IPS-18c (cell line): ENCODE data around the gene ASTN2.
A peak's percentile ranks its signal among the peaks of the same experiment; 100 is the strongest.

Source experiments
- H3K4me3 ChIP-seq: 2 replicates; pipeline ENCODE4 v1.7.0; 2013; ENCODE audit warnings: low read depth, mild to moderate bottlenecking, low read length, moderate library complexity; ENCODE audit not compliant: insufficient read depth
- H3K9me3 ChIP-seq: one replicate; pipeline ENCODE4 v1.6.1; 2013; ENCODE audit warnings: mild to moderate bottlenecking, low read length, moderate library complexity; ENCODE audit not compliant: control insufficient read depth, insufficient read depth

Gene ASTN2

GRCh38 chr9:117427357-117427913 is 12.6 kb upstream of the ASTN2 start:
- H3K9me3 ChIP-seq, result no peaks in the 10 kb centered on the region
- no peak overlapping the region for H3K4me3 ChIP-seq

- Histone ChIP-seq H3K9me3 (no peaks in the 10 kb centered on the region), H3K4me3 (no peak overlapping the region)
Observed at GRCh38 chr9:117425566-117425965, 10.7 kb upstream of the ASTN2 start.

GRCh38 chr9:117424291-117424690 is 9.4 kb upstream of the ASTN2 start:
- Histone ChIP-seq H3K9me3 (no peaks in the 10 kb centered on the region), H3K4me3 (no peak overlapping the region)

GRCh38 chr9:117418111-117418510 is 3.3 kb upstream of the ASTN2 start:
- Histone ChIP-seq H3K4me3 (no peak overlapping the region), H3K9me3 (no peaks in the 10 kb centered on the region)

GRCh38 chr9:117416856-117417255 is 2.0 kb upstream of the ASTN2 start:
- Histone ChIP-seq H3K4me3 (no peak overlapping the region), H3K9me3 (no peaks in the 10 kb centered on the region)

- H3K9me3 ChIP-seq, result no peaks in the 10 kb centered on the region
- H3K4me3 ChIP-seq, result peak overlapping the region; percentile 66
Observed at GRCh38 chr9:117415358-117415914, 579 bp upstream of the ASTN2 start.

GRCh38 chr9:117414220-117414905 is 494 bp downstream of the ASTN2 start:
- Histone ChIP-seq H3K9me3 (no peaks in the 10 kb centered on the region), H3K4me3 (peak overlapping the region; percentile 66)

GRCh38 chr9:117413346-117414219 is 1.3 kb downstream of the ASTN2 start:
- no peaks in the 10 kb centered on the region for H3K9me3 ChIP-seq
- peak overlapping the region; percentile 66 for H3K4me3 ChIP-seq

GRCh38 chr9:117412841-117413240 is 2.0 kb downstream of the ASTN2 start:
- H3K9me3 ChIP-seq, result no peaks in the 10 kb centered on the region
- peak overlapping the region; percentile 66 for H3K4me3 ChIP-seq

GRCh38 chr9:117412006-117412715 is 2.7 kb downstream of the ASTN2 start:
- Histone ChIP-seq H3K4me3 (peak overlapping the region; percentile 66; the same call in 1 of the 2 replicates), H3K9me3 (no peaks in the 10 kb centered on the region)

GRCh38 chr9:117411547-117411946 is 3.3 kb downstream of the ASTN2 start:
- H3K4me3 ChIP-seq, result no peak overlapping the region
- no peaks in the 10 kb centered on the region for H3K9me3 ChIP-seq

- Histone ChIP-seq H3K4me3 (no peak overlapping the region), H3K9me3 (no peaks in the 10 kb centered on the region)
Observed at GRCh38 chr9:117409321-117409720, 5.5 kb downstream of the ASTN2 start.

- Histone ChIP-seq H3K9me3 (no peaks in the 10 kb centered on the region), H3K4me3 (no peak overlapping the region)
Observed at GRCh38 chr9:117407436-117408022, 7.3 kb downstream of the ASTN2 start.

GRCh38 chr9:117405950-117406705 is 8.7 kb downstream of the ASTN2 start:
- no peaks in the 10 kb centered on the region for H3K9me3 ChIP-seq

GRCh38 chr9:117403848-117404247 is 11.0 kb downstream of the ASTN2 start:
- H3K9me3 ChIP-seq, result no peaks in the 10 kb centered on the region
- H3K4me3 ChIP-seq, result no peak overlapping the region

More at GRCh38 chr9:117405950-117406705, 8.7 kb downstream of the ASTN2 start:
- H3K4me3 ChIP-seq, result no peak overlapping the region

GRCh38 chr9:117403403-117403811 is 11.4 kb downstream of the ASTN2 start:
- no peak overlapping the region for H3K4me3 ChIP-seq
- H3K9me3 ChIP-seq, result no peaks in the 10 kb centered on the region
